A549 (cell line): ENCODE measurements around the gene C2CD5. TPM values are rescaled to one million over a fixed set of nuclear protein-coding genes. Genes with fewer than 3 reads are reported as not detected.

Source experiments
- ATAC-seq, 2 experiments: fragments of 200-7000 bp in 1 of 2; fragments of >200 bp in 1 of 2; cut with Nextera tagmentation in 1 of 2; cut with Tn5 transposase in 1 of 2; 3 replicates each; pipeline versions ENCODE4 v1.8.0 to v1.9.1; 2018 to 2020; ENCODE audit warnings: mild to moderate bottlenecking in 1 of 2, moderate library complexity in 1 of 2
- CTCF ChIA-PET: fragments of 300-600 bp; sonication (Branson Sonifier 250); formaldehyde crosslinking; extraction: SDS; loops from one replicate; lab custom pipeline; 2021; ENCODE audit warnings: antibody characterized with exemption, inconsistent platforms; lab: Yijun Ruan, JAX
- POLR2A ChIA-PET: fragments of 350-600 bp; formaldehyde crosslinking; extraction: SDS; loops from one replicate; lab custom pipeline; 2021; ENCODE audit warnings: antibody characterized with exemption, inconsistent platforms; lab: Yijun Ruan, JAX
- DNase-seq, 2 experiments: peaks; one replicate each; pipeline versions ENCODE4 v3.0.0 to v3.0.0-alpha.2; 2011 to 2016; ENCODE audit warnings: low read depth in 1 of 2, low spot score in 1 of 2
- FAIRE-seq: peaks from 2 replicates; lab custom pipeline; 2011; peaks lifted over from hg19 to GRCh38; lab: Jason Lieb, UNC
- H3K27ac ChIP-seq, 2 experiments: fragments of >200 bp; sonication (Bioruptor Twin); formaldehyde crosslinking; 3 replicates each; pipeline ENCODE4 v1.5.1; 2016 to 2017
- H3K4me1 ChIP-seq: fragments of >200 bp; sonication (Bioruptor Twin); formaldehyde crosslinking; 3 replicates; pipeline ENCODE4 v1.6.1; 2016
- H3K4me2 ChIP-seq: fragments of >200 bp; sonication (Bioruptor Twin); formaldehyde crosslinking; 3 replicates; pipeline ENCODE4 v1.6.1; 2016
- H3K4me3 ChIP-seq: fragments of >200 bp; sonication (Bioruptor Twin); formaldehyde crosslinking; 3 replicates; pipeline ENCODE4 v1.5.1; 2016
- H3K9me3 ChIP-seq: fragments of >200 bp; sonication (Bioruptor Twin); formaldehyde crosslinking; 3 replicates; pipeline ENCODE4 v1.6.1; 2016
- BHLHE40 ChIP-seq: IDR thresholded peaks from 2 replicates; pipeline ENCODE4 v1.6.1; 2012; ENCODE audit warnings: low read depth, low read length, inconsistent platforms
- CEBPB ChIP-seq, 2 experiments: fragments of >200 bp in 1 of 2; sonication (Bioruptor Twin) in 1 of 2; formaldehyde crosslinking in 1 of 2; IDR thresholded peaks; 2 replicates each; pipeline ENCODE4 v1.6.1; 2012 to 2016
- CHD2 ChIP-seq: fragments of 150-350 bp; IDR thresholded peaks from 2 replicates; pipeline ENCODE4 v1.6.1; 2014; ENCODE audit warnings: low read length; ENCODE audit not compliant: partially characterized antibody
- FOSB ChIP-seq: fragments of 250-450 bp; sonication (Bioruptor Pico); IDR thresholded peaks from 2 replicates; pipeline ENCODE4 v1.5.0; 2020; ENCODE audit warnings: mild to moderate bottlenecking, moderate library complexity
- FOSL2 ChIP-seq, 2 experiments: fragments of 450-650 bp in 1 of 2; fragments of >200 bp in 1 of 2; sonication (Bioruptor Twin) in 1 of 2; formaldehyde crosslinking; IDR thresholded peaks; 2 replicates each; pipeline versions ENCODE4 v1.5.0 to v1.6.1; 2016 to 2020; ENCODE audit warnings: mild to moderate bottlenecking in 1 of 2, moderate library complexity in 1 of 2
- HEYL ChIP-seq: fragments of 250-450 bp; sonication (Bioruptor Pico); IDR thresholded peaks from 2 replicates; pipeline ENCODE4 v1.8.0; 2021; ENCODE audit warnings: mild to moderate bottlenecking, moderate library complexity
- HOXA7 ChIP-seq: fragments of 250-450 bp; sonication (Bioruptor Pico); IDR thresholded peaks from 2 replicates; pipeline ENCODE4 v1.5.0; 2020; ENCODE audit warnings: mild to moderate bottlenecking, moderate library complexity
- MAFK ChIP-seq: fragments of 450-650 bp; IDR thresholded peaks from 2 replicates; pipeline ENCODE4 v1.6.1; 2014; ENCODE audit not compliant: partially characterized antibody
- NR3C1 ChIP-seq: fragments of >200 bp; sonication (Bioruptor Twin); formaldehyde crosslinking; IDR thresholded peaks from 3 replicates; pipeline ENCODE4 v1.6.1; 2017
- RAD21 ChIP-seq, 2 experiments: fragments of >200 bp in 1 of 2; sonication (Bioruptor Twin) in 1 of 2; formaldehyde crosslinking in 1 of 2; IDR thresholded peaks in 1 of 2; conservative IDR thresholded peaks in 1 of 2; 2 replicates in 1 of 2; 3 replicates in 1 of 2; pipeline ENCODE4 v1.6.1; 2012 to 2018; ENCODE audit warnings: inconsistent platforms in 1 of 2
- RNF2 ChIP-seq: fragments of 200-600 bp; sonication (generic); IDR thresholded peaks from 2 replicates; pipeline ENCODE4 v1.6.1; 2016; ENCODE audit warnings: low read depth, mild to moderate bottlenecking, antibody characterized with exemption, moderate library complexity, borderline replicate concordance
- TP53 ChIP-seq: fragments of 250-450 bp; sonication (Bioruptor Pico); IDR thresholded peaks from 2 replicates; pipeline ENCODE4 v1.5.0; 2021; ENCODE audit warnings: mild to moderate bottlenecking, moderate library complexity
- ZFP36 ChIP-seq: fragments of 450-650 bp; IDR thresholded peaks from 2 replicates; pipeline ENCODE4 v1.6.1; 2014; ENCODE audit warnings: borderline replicate concordance; ENCODE audit not compliant: partially characterized antibody
- ZNF302 ChIP-seq: fragments of 250-450 bp; sonication (Bioruptor Pico); IDR thresholded peaks from 2 replicates; pipeline ENCODE4 v1.9.0; 2021; ENCODE audit warnings: inconsistent platforms, mild to moderate bottlenecking, moderate library complexity
- polyA plus RNA-seq, 4 experiments: library from polyadenylated mRNA; depleted of rRNA in 3 of 4; stranded (reverse); fragments of >200 nt; fragmentation: RNase III in 1 of 4; extraction: RNeasy Plus Mini Kit Qiagen cat#74134 plus additional on column Dnase treatment in 1 of 4; gene quantifications; 2 replicates in 3 of 4; 3 replicates in 1 of 4; pipeline ENCODE4 v1.2.3, GENCODE V29; 2011 to 2017
- TF ChIP-seq, protein P1 (sequence below): fragments of 200-600 bp; sonication (generic); IDR thresholded peaks from 2 replicates; pipeline ENCODE4 v1.6.1; 2016; ENCODE audit warnings: antibody characterized with exemption, mild to moderate bottlenecking, moderate library complexity
- TF ChIP-seq, protein P2 (sequence below): fragments of 250-450 bp; sonication (Bioruptor Pico); IDR thresholded peaks from 2 replicates; pipeline ENCODE4 v1.5.0; 2021; ENCODE audit warnings: mild to moderate bottlenecking, moderate library complexity, borderline replicate concordance
- TF ChIP-seq, protein P3 (sequence below): fragments of 450-650 bp; IDR thresholded peaks from 2 replicates; pipeline ENCODE4 v1.6.1; 2014; ENCODE audit warnings: antibody characterized with exemption
- TF ChIP-seq, protein P4 (sequence below): IDR thresholded peaks from 2 replicates; pipeline ENCODE4 v1.6.1; 2012; ENCODE audit warnings: low read depth, borderline replicate concordance
- TF ChIP-seq, protein P5 (sequence below): fragments of 250-450 bp; sonication (Bioruptor Pico); IDR thresholded peaks from 2 replicates; pipeline ENCODE4 v1.5.0; 2020; ENCODE audit warnings: low read depth, mild to moderate bottlenecking, moderate library complexity
- TF ChIP-seq, protein P6 (sequence below): IDR thresholded peaks from 2 replicates; pipeline ENCODE4 v1.6.1; 2012

C2CD5 gene
- polyA plus RNA-seq, 2 of the 4 experiments (the other 2 are of a cell fraction), result 14.1 to 39.7 TPM

DNA sequence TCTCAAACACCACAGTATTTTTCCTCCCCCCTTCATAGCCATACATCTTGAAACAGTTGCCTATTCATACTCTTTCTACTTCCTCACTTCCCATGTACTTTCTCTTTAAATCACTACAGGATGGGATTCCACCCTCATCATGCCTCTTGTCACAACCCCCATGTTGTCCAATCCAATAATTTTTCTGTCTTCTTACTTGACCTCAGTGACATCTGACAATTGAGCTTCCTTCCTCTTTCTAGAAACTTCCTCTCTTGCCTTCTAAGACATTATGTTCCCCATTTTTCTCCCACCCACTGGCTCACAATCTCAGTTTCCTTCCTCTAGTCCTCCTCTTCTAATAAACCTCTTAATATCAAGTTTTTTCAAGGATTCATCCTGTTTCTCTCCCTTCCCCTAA, 5.3 kb downstream of the C2CD5 start:
- no peak for FAIRE-seq
- Histone ChIP-seq H3K9me3 (no peaks in the 10 kb centered on the region), H3K4me2 (no peak overlapping the region), H3K4me1 (peaks cover 18% of the 10 kb centered on the region), H3K4me3 (no peak overlapping the region), H3K27ac (no peak overlapping the region)
- DNase-seq, result no peak
- ATAC-seq, result no peak
- TF ChIP-seq, protein P1, sequence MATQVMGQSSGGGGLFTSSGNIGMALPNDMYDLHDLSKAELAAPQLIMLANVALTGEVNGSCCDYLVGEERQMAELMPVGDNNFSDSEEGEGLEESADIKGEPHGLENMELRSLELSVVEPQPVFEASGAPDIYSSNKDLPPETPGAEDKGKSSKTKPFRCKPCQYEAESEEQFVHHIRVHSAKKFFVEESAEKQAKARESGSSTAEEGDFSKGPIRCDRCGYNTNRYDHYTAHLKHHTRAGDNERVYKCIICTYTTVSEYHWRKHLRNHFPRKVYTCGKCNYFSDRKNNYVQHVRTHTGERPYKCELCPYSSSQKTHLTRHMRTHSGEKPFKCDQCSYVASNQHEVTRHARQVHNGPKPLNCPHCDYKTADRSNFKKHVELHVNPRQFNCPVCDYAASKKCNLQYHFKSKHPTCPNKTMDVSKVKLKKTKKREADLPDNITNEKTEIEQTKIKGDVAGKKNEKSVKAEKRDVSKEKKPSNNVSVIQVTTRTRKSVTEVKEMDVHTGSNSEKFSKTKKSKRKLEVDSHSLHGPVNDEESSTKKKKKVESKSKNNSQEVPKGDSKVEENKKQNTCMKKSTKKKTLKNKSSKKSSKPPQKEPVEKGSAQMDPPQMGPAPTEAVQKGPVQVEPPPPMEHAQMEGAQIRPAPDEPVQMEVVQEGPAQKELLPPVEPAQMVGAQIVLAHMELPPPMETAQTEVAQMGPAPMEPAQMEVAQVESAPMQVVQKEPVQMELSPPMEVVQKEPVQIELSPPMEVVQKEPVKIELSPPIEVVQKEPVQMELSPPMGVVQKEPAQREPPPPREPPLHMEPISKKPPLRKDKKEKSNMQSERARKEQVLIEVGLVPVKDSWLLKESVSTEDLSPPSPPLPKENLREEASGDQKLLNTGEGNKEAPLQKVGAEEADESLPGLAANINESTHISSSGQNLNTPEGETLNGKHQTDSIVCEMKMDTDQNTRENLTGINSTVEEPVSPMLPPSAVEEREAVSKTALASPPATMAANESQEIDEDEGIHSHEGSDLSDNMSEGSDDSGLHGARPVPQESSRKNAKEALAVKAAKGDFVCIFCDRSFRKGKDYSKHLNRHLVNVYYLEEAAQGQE, result no peak
- TF ChIP-seq RAD21 (conservative IDR thresholded peaks at IDR 0.05 in 1 of 2, IDR thresholded peaks at IDR 0.05 in 1 of 2) (no peak), HOXA7 (no peak), BHLHE40 (no peak), NR3C1 (no peak), MAFK (no peak), RNF2 (no peak), ZNF302 (CRISPR knock-in tag) (no peak), CHD2 (no peak), FOSB (CRISPR knock-in tag) (no peak), HEYL (CRISPR knock-in tag) (no peak), CEBPB (IDR thresholded peaks at IDR 0.05) (no peak), TP53 (CRISPR knock-in tag) (no peak), FOSL2 (IDR thresholded peaks at IDR 0.05) (no peak), FOSL2 (CRISPR knock-in tag; IDR thresholded peaks at IDR 0.05) (no peak), ZFP36 (no peak)
- TF ChIP-seq, protein P2, sequence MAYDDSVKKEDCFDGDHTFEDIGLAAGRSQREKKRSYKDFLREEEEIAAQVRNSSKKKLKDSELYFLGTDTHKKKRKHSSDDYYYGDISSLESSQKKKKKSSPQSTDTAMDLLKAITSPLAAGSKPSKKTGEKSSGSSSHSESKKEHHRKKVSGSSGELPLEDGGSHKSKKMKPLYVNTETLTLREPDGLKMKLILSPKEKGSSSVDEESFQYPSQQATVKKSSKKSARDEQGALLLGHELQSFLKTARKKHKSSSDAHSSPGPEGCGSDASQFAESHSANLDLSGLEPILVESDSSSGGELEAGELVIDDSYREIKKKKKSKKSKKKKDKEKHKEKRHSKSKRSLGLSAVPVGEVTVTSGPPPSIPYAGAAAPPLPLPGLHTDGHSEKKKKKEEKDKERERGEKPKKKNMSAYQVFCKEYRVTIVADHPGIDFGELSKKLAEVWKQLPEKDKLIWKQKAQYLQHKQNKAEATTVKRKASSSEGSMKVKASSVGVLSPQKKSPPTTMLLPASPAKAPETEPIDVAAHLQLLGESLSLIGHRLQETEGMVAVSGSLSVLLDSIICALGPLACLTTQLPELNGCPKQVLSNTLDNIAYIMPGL, result no peak
- TF ChIP-seq, protein P3, sequence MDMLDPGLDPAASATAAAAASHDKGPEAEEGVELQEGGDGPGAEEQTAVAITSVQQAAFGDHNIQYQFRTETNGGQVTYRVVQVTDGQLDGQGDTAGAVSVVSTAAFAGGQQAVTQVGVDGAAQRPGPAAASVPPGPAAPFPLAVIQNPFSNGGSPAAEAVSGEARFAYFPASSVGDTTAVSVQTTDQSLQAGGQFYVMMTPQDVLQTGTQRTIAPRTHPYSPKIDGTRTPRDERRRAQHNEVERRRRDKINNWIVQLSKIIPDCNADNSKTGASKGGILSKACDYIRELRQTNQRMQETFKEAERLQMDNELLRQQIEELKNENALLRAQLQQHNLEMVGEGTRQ, result no peak
- TF ChIP-seq, protein P4, sequence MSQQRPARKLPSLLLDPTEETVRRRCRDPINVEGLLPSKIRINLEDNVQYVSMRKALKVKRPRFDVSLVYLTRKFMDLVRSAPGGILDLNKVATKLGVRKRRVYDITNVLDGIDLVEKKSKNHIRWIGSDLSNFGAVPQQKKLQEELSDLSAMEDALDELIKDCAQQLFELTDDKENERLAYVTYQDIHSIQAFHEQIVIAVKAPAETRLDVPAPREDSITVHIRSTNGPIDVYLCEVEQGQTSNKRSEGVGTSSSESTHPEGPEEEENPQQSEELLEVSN, result no peak
- TF ChIP-seq, protein P5, sequence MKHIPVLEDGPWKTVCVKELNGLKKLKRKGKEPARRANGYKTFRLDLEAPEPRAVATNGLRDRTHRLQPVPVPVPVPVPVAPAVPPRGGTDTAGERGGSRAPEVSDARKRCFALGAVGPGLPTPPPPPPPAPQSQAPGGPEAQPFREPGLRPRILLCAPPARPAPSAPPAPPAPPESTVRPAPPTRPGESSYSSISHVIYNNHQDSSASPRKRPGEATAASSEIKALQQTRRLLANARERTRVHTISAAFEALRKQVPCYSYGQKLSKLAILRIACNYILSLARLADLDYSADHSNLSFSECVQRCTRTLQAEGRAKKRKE (CRISPR knock-in tag), result no peak
- TF ChIP-seq, protein P6, sequence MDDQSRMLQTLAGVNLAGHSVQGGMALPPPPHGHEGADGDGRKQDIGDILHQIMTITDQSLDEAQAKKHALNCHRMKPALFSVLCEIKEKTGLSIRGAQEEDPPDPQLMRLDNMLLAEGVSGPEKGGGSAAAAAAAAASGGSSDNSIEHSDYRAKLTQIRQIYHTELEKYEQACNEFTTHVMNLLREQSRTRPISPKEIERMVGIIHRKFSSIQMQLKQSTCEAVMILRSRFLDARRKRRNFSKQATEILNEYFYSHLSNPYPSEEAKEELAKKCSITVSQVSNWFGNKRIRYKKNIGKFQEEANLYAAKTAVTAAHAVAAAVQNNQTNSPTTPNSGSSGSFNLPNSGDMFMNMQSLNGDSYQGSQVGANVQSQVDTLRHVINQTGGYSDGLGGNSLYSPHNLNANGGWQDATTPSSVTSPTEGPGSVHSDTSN, result no peak
- ChIA-PET CTCF (interaction anchor here (2.4 kb wide), 1 partner anchor 91 kb away, joined by 7 read pairs; no protein-coding TSS in a partner anchor), POLR2A (no interaction called here)
